Activated T-cell treated with anti-CD3 and anti-CD28 coated beads for 1 hour (primary cell): ENCODE results near the gene HERC3.
"Not testable (repeated sequence)": the region's sequence is repeated elsewhere in the genome, so short reads cannot be mapped to it uniquely, and the experiment has no call there.

ENCODE experiments used
- DNase-seq: peaks from one replicate; pipeline ENCODE4 v3.0.0-alpha.2; 2020; ENCODE audit warnings: low read depth

Gene HERC3

GRCh38 chr4:88609387-88609786, 17.1 kb downstream of the HERC3 start:
- no peak for DNase-seq

GRCh38 chr4:88609794-88610193, 17.5 kb downstream of the HERC3 start:
- not testable (repeated sequence) for DNase-seq

GRCh38 chr4:88610771-88611170, 18.5 kb downstream of the HERC3 start:
- no peak for DNase-seq

- no peak for DNase-seq
Observed at GRCh38 chr4:88613417-88613875, 21.2 kb downstream of the HERC3 start.

GRCh38 chr4:88614058-88614457, 21.8 kb downstream of the HERC3 start:
- no peak for DNase-seq

GRCh38 chr4:88616275-88617150, 24.2 kb downstream of the HERC3 start:
- no peak for DNase-seq

- DNase-seq, result no peak
Observed at GRCh38 chr4:88618782-88619485, 26.7 kb downstream of the HERC3 start.

- DNase-seq, result no peak
Observed at GRCh38 chr4:88619971-88620370, 27.7 kb downstream of the HERC3 start.

- no peak for DNase-seq
Observed at GRCh38 chr4:88621763-88622327, 29.6 kb downstream of the HERC3 start.

- no peak for DNase-seq
Observed at GRCh38 chr4:88623097-88623496, 30.8 kb downstream of the HERC3 start.

- no peak for DNase-seq
Observed at GRCh38 chr4:88628746-88629145, 36.5 kb downstream of the HERC3 start.

- no peak for DNase-seq
Observed at GRCh38 chr4:88629826-88630225, 37.5 kb downstream of the HERC3 start.

- no peak for DNase-seq
Observed at GRCh38 chr4:88630756-88631155, 38.5 kb downstream of the HERC3 start.

GRCh38 chr4:88643932-88644331, 51.7 kb downstream of the HERC3 start:
- no peak for DNase-seq

GRCh38 chr4:88645994-88646393, 53.7 kb downstream of the HERC3 start:
- no peak for DNase-seq

GRCh38 chr4:88646528-88647280, 54.4 kb downstream of the HERC3 start:
- DNase-seq, result no peak

GRCh38 chr4:88649716-88650115, 57.4 kb downstream of the HERC3 start:
- no peak for DNase-seq

- DNase-seq, result no peak
Observed at GRCh38 chr4:88653371-88653946, 61.2 kb downstream of the HERC3 start.

GRCh38 chr4:88655226-88655625, 62.9 kb downstream of the HERC3 start:
- no peak for DNase-seq

GRCh38 chr4:88659055-88659889, 67.0 kb downstream of the HERC3 start:
- DNase-seq, result no peak

- DNase-seq, result no peak
Observed at GRCh38 chr4:88659890-88660208, 67.6 kb downstream of the HERC3 start.
